IMR-90 (cell line): ENCODE results near the gene USP20. TPM values are rescaled to one million over a fixed set of nuclear protein-coding genes. Genes with fewer than 3 reads are reported as not detected.

Source experiments
- ATAC-seq: fragments of 200-7000 bp; cut with Tn5 transposase; 2 replicates; pipeline ENCODE4 v1.9.1; 2020; ENCODE audit warnings: low read depth, mild to moderate bottlenecking, moderate library complexity
- BruUV-seq: library from RNA; stranded (reverse); fragments of 400-500 nt; replicated peaks from 2 replicates; lab custom pipeline; 2021; lab: Mats Ljungman, UMichigan
- CTCF ChIA-PET: fragments of 300-600 bp; formaldehyde crosslinking; extraction: SDS; loops from one replicate; lab custom pipeline; 2021; ENCODE audit warnings: antibody characterized with exemption; lab: Yijun Ruan, JAX
- POLR2A ChIA-PET: fragments of 300-600 bp; sonication (Branson Sonifier 250); formaldehyde crosslinking; loops from one replicate; lab custom pipeline; 2022; ENCODE audit warnings: antibody characterized with exemption; ENCODE audit not compliant: unreplicated experiment; lab: Charles Lee
- DNase-seq: peaks from one replicate; pipeline ENCODE4 v3.0.0; 2013
- H2AFZ ChIP-seq: replicated peaks from 2 replicates; pipeline ENCODE3; 2013; ENCODE audit warnings: low read length, mild to moderate bottlenecking; ENCODE audit not compliant: poor library complexity
- H2AK5ac ChIP-seq: 2 replicates; pipeline ENCODE4 v1.6.1; 2013; ENCODE audit warnings: low read depth, low read length, inconsistent platforms
- H2AK9ac ChIP-seq: replicated peaks from 2 replicates; pipeline ENCODE3; 2013; ENCODE audit warnings: mild to moderate bottlenecking, low read depth, low read length, moderate library complexity; ENCODE audit not compliant: poor library complexity
- H2BK120ac ChIP-seq: 2 replicates; pipeline ENCODE4 v1.6.1; 2013; ENCODE audit warnings: low read depth, low read length, inconsistent platforms
- H2BK15ac ChIP-seq: 3 replicates; pipeline ENCODE4 v1.6.1; 2013; ENCODE audit warnings: low read depth, low read length, inconsistent platforms
- H2BK20ac ChIP-seq: 2 replicates; pipeline ENCODE4 v1.6.1; 2013; ENCODE audit warnings: low read depth, mild to moderate bottlenecking, inconsistent platforms, low read length, moderate library complexity
- H2BK5ac ChIP-seq: 2 replicates; pipeline ENCODE4 v1.6.1; 2013; ENCODE audit warnings: mild to moderate bottlenecking, low read depth, low read length, inconsistent platforms; ENCODE audit not compliant: poor library complexity, severe bottlenecking
- H3K14ac ChIP-seq: replicated peaks from 2 replicates; pipeline ENCODE4 v1.6.1; 2013; ENCODE audit warnings: low read depth, low read length, inconsistent platforms
- H3K18ac ChIP-seq: 2 replicates; pipeline ENCODE4 v1.6.1; 2013; ENCODE audit warnings: low read depth, low read length, control low read depth
- H3K23ac ChIP-seq: 2 replicates; pipeline ENCODE4 v1.6.1; 2013; ENCODE audit warnings: low read depth, low read length, inconsistent platforms
- H3K27ac ChIP-seq: 2 replicates; pipeline ENCODE4 v1.5.1; 2013; ENCODE audit warnings: mild to moderate bottlenecking, control low read depth, low read length; ENCODE audit not compliant: insufficient read depth
- H3K27me3 ChIP-seq: 2 replicates; pipeline ENCODE4 v1.6.1; 2013; ENCODE audit warnings: low read length; ENCODE audit not compliant: control insufficient read depth, insufficient read depth
- H3K36me3 ChIP-seq: 2 replicates; pipeline ENCODE4 v1.6.1; 2013; ENCODE audit warnings: low read length, mixed read lengths; ENCODE audit not compliant: control insufficient read depth, insufficient read depth
- H3K4ac ChIP-seq: 2 replicates; pipeline ENCODE4 v1.6.1; 2013; ENCODE audit warnings: low read depth, low read length, inconsistent platforms
- H3K4me1 ChIP-seq: 2 replicates; pipeline ENCODE4 v1.6.1; 2013; ENCODE audit warnings: low read length, mixed read lengths; ENCODE audit not compliant: control insufficient read depth, insufficient read depth
- H3K4me2 ChIP-seq: 2 replicates; pipeline ENCODE4 v1.6.1; 2013; ENCODE audit warnings: low read depth, mild to moderate bottlenecking, control low read depth, low read length, moderate library complexity
- H3K4me3 ChIP-seq: 2 replicates; pipeline ENCODE4 v1.5.1; 2013; ENCODE audit warnings: low read depth, mild to moderate bottlenecking, control low read depth, low read length, moderate library complexity; ENCODE audit not compliant: insufficient read depth
- H3K56ac ChIP-seq: 2 replicates; pipeline ENCODE4 v1.6.1; 2013; ENCODE audit warnings: low read length, inconsistent platforms; ENCODE audit not compliant: insufficient read depth; ENCODE audit errors: extremely low read depth
- H3K79me1 ChIP-seq, 2 experiments: 2 replicates each; pipeline ENCODE4 v1.6.1; 2013; ENCODE audit warnings: low read length in 2 of 2, inconsistent platforms in 1 of 2, low read depth in 1 of 2
- H3K9ac ChIP-seq: 2 replicates; pipeline ENCODE4 v1.6.1; 2013; ENCODE audit warnings: low read depth, low read length, control low read depth
- H3K9me1 ChIP-seq: 2 replicates; pipeline ENCODE4 v1.6.1; 2013; ENCODE audit warnings: low read length, inconsistent platforms; ENCODE audit not compliant: insufficient read depth
- H3K9me3 ChIP-seq: 2 replicates; pipeline ENCODE4 v1.6.1; 2013; ENCODE audit warnings: low read length; ENCODE audit not compliant: control insufficient read depth, insufficient read depth
- H4K20me1 ChIP-seq: 2 replicates; pipeline ENCODE4 v1.6.1; 2013; ENCODE audit warnings: low read length, inconsistent platforms; ENCODE audit not compliant: insufficient read depth
- H4K5ac ChIP-seq: 2 replicates; pipeline ENCODE4 v1.6.1; 2013; ENCODE audit warnings: mild to moderate bottlenecking, low read depth, low read length, control low read depth
- H4K8ac ChIP-seq, 2 experiments: 2 replicates each; pipeline ENCODE4 v1.6.1; 2013; ENCODE audit warnings: low read depth in 2 of 2, low read length in 2 of 2, control low read depth in 1 of 2, inconsistent platforms in 1 of 2
- H4K91ac ChIP-seq: 2 replicates; pipeline ENCODE4 v1.6.1; 2013; ENCODE audit warnings: low read depth, low read length, inconsistent platforms; ENCODE audit not compliant: insufficient read depth
- BHLHE40 ChIP-seq: fragments of 150-350 bp; IDR thresholded peaks from 2 replicates; pipeline ENCODE4 v1.6.1; 2016; ENCODE audit warnings: mild to moderate bottlenecking, low read depth, low read length
- CHD1 ChIP-seq: IDR thresholded peaks from 2 replicates; pipeline ENCODE4 v1.6.1; 2012; ENCODE audit warnings: low read depth, low read length, improper control_type of control experiment
- FOS ChIP-seq: fragments of 150-350 bp; IDR thresholded peaks from 2 replicates; pipeline ENCODE4 v1.6.1; 2016; ENCODE audit warnings: low read depth, low read length
- MAFK ChIP-seq: IDR thresholded peaks from 2 replicates; pipeline ENCODE4 v1.6.1; 2012; ENCODE audit warnings: low read depth, low read length, improper control_type of control experiment
- MXI1 ChIP-seq: IDR thresholded peaks from 2 replicates; pipeline ENCODE4 v1.6.1; 2012; ENCODE audit warnings: low read depth, mild to moderate bottlenecking, low read length, moderate library complexity, borderline replicate concordance
- NFE2L2 ChIP-seq: fragments of 150-350 bp; IDR thresholded peaks from 2 replicates; pipeline ENCODE4 v1.6.1; 2016; ENCODE audit warnings: low read depth, mild to moderate bottlenecking, low read length
- RAD21 ChIP-seq: IDR thresholded peaks from 2 replicates; pipeline ENCODE4 v1.6.1; 2012; ENCODE audit warnings: low read length, improper control_type of control experiment
- RCOR1 ChIP-seq: IDR thresholded peaks from 2 replicates; pipeline ENCODE4 v1.6.1; 2012; ENCODE audit warnings: mild to moderate bottlenecking, low read length, improper control_type of control experiment; ENCODE audit not compliant: insufficient replicate concordance
- SMC3 ChIP-seq: fragments of 150-350 bp; IDR thresholded peaks from 2 replicates; pipeline ENCODE4 v1.6.1; 2016; ENCODE audit warnings: low read depth, mild to moderate bottlenecking, antibody characterized with exemption, low read length, moderate library complexity
- USF2 ChIP-seq: fragments of 150-350 bp; IDR thresholded peaks from 2 replicates; pipeline ENCODE4 v1.6.1; 2017; ENCODE audit warnings: mild to moderate bottlenecking, antibody characterized with exemption, low read length, low read depth
- WGBS, 2 experiments: methylation state at CpG; one replicate each; pipeline versions ENCODE4 v1.1.5 to v1.1.7; 2013; ENCODE audit warnings: missing lambda C conversion rate in 2 of 2; ENCODE audit not compliant: insufficient read length in 1 of 2; ENCODE audit errors: extremely low coverage in 2 of 2; 5-methylcytosine and 5-hydroxymethylcytosine counted together
- dilution Hi-C: fragments of 300-500 bp; cut with HindIII; formaldehyde crosslinking; loops from one replicate; pipeline ENCODE4 v1.14.3; 2018; ENCODE audit warnings: low sequenced_read_pairs; ENCODE audit not compliant: unreplicated experiment
- in situ Hi-C: fragments of 300-500 bp; cut with MboI; formaldehyde crosslinking; loops from 3 replicates; pipeline ENCODE4 v1.14.3; 2019; ENCODE audit warnings: low sequenced_read_pairs, inconsistent platforms, mixed read lengths
- intact Hi-C: fragments of 100-400 bp; cut with micrococcal nuclease; formaldehyde crosslinking; loops from 2 replicates; pipeline ENCODE4 v1.10.0; 2022
- polyA plus RNA-seq, 3 experiments: library from polyadenylated mRNA; depleted of rRNA; stranded (reverse); fragments of >200 nt; gene quantifications; 2 replicates each; pipeline ENCODE4 v1.2.3, GENCODE V29; 2012; ENCODE audit warnings: low replicate concordance in 1 of 3
- total RNA-seq: library from RNA; depleted of rRNA; stranded (reverse); fragments of >200 nt; gene quantifications from 2 replicates; pipeline ENCODE4 v1.2.3, GENCODE V29; 2012
- TF ChIP-seq, protein P1 (sequence below): conservative IDR thresholded peaks from 2 replicates; pipeline ENCODE4 v1.5.1; 2012; ENCODE audit warnings: mild to moderate bottlenecking, low read depth, low read length, improper control_type of control experiment

USP20 gene
- total and polyA plus RNA-seq, 2 of the 4 experiments (the other 2 are of a cell fraction) = 3.8 to 21.6 TPM

- H4K20me1 ChIP-seq = no peaks in the 10 kb centered on the region
- no peak overlapping the region for H2BK20ac ChIP-seq
- no peak overlapping the region for H2BK120ac ChIP-seq
- no peak overlapping the region for H2BK15ac ChIP-seq
- dilution Hi-C loops (no loop called here), in situ Hi-C loops (no loop called here), intact Hi-C loops (no loop called here)
- no peak for ATAC-seq
- no peak overlapping the region for H4K91ac ChIP-seq
- H2AK9ac ChIP-seq = no peak overlapping the region
- no peak overlapping the region for H3K14ac ChIP-seq
- CTCF ChIA-PET = no interaction called here
- no peak overlapping the region for H2AFZ ChIP-seq
- no peak overlapping the region for H4K8ac ChIP-seq
- no peaks in the 10 kb centered on the region for H3K27me3 ChIP-seq
- no peak overlapping the region for H3K4ac ChIP-seq
- 0 out of 2 replicates have a peak, but pooled peaks cover 4% of the 10 kb centered on the region for H3K9me1 ChIP-seq
- no peak overlapping the region for H3K4me3 ChIP-seq
- H3K18ac ChIP-seq = no peak overlapping the region
- no peak for TF ChIP-seq RAD21
- TF ChIP-seq MXI1 = no peak
- TF ChIP-seq, protein P1, sequence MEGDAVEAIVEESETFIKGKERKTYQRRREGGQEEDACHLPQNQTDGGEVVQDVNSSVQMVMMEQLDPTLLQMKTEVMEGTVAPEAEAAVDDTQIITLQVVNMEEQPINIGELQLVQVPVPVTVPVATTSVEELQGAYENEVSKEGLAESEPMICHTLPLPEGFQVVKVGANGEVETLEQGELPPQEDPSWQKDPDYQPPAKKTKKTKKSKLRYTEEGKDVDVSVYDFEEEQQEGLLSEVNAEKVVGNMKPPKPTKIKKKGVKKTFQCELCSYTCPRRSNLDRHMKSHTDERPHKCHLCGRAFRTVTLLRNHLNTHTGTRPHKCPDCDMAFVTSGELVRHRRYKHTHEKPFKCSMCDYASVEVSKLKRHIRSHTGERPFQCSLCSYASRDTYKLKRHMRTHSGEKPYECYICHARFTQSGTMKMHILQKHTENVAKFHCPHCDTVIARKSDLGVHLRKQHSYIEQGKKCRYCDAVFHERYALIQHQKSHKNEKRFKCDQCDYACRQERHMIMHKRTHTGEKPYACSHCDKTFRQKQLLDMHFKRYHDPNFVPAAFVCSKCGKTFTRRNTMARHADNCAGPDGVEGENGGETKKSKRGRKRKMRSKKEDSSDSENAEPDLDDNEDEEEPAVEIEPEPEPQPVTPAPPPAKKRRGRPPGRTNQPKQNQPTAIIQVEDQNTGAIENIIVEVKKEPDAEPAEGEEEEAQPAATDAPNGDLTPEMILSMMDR = no peak
- no peak for TF ChIP-seq USF2
- TF ChIP-seq SMC3 = no peak
- TF ChIP-seq BHLHE40 = no peak
- TF ChIP-seq MAFK = no peak
- TF ChIP-seq CHD1 = no peak
- no peak for TF ChIP-seq RCOR1
- no peak for TF ChIP-seq NFE2L2
- no peak for TF ChIP-seq FOS
- H2AK5ac ChIP-seq = no peak overlapping the region
- POLR2A ChIA-PET = no interaction called here
- no peak overlapping the region for H3K4me2 ChIP-seq
- H3K36me3 ChIP-seq = peaks cover 59% of the 10 kb centered on the region
- no peak overlapping the region for H4K5ac ChIP-seq
- H3K4me1 ChIP-seq = no peaks in the 10 kb centered on the region
- H3K79me1 ChIP-seq = no peaks in the 10 kb centered on the region
- H3K9me3 ChIP-seq = no peaks in the 10 kb centered on the region
- BruUV-seq = no TSS peak
- no peak overlapping the region for H3K56ac ChIP-seq
- no peak overlapping the region for H2BK5ac ChIP-seq
- no CpG with 5 or more reads among the region's 7 CpGs for WGBS, 2 experiments
- H3K23ac ChIP-seq = no peak overlapping the region
- H3K27ac ChIP-seq = no peak overlapping the region
- DNase-seq = no peak
- H3K9ac ChIP-seq = no peak overlapping the region
Observed at GRCh38 chr9:129857207-129857606, 21.9 kb downstream of the USP20 start.
